Stimulated activated CD8-positive, alpha-beta memory T cell treated with anti-CD3 and anti-CD28 coated beads, Interleukin-15, amount 100 ng/mL, for 48 hours (primary cell): ENCODE data around the gene PTH.

Experiments used
- DNase-seq, 2 donors: peaks; one replicate each; pipeline ENCODE4 v3.0.0-alpha.2; 2020; ENCODE audit warnings: low read depth in 2 of 2

Gene PTH

GRCh38 chr11:13495929-13496328 is at the start of gene PTH:
TSS of gene PTH (minus strand) at chr11:13495997. CDS start at chr11:13492855, 3,142 bp downstream.
- DNase-seq, result no peak

- no peak for DNase-seq
Observed at GRCh38 chr11:13538044-13538443, 42.2 kb upstream of the PTH start.

- no peak for DNase-seq
Observed at GRCh38 chr11:13535819-13536218, 40.0 kb upstream of the PTH start.

- DNase-seq, result no peak
Observed at GRCh38 chr11:13534358-13534757, 38.6 kb upstream of the PTH start.

- no peak for DNase-seq
Observed at GRCh38 chr11:13525257-13525656, 29.5 kb upstream of the PTH start.

GRCh38 chr11:13503393-13503792 is 7.6 kb upstream of the PTH start:
- no peak for DNase-seq

- DNase-seq, result no peak
Observed at GRCh38 chr11:13502492-13502891, 6.7 kb upstream of the PTH start.

- no peak for DNase-seq
Observed at GRCh38 chr11:13494051-13494450, 1.7 kb downstream of the PTH start.

- no peak for DNase-seq
Observed at GRCh38 chr11:13487661-13488030, 8.2 kb downstream of the PTH start.

- DNase-seq, result peak; percentile 51 to 56
Observed at GRCh38 chr11:13486926-13487660, 8.7 kb downstream of the PTH start.

- no peak for DNase-seq
Observed at GRCh38 chr11:13480198-13480597, 15.6 kb downstream of the PTH start.

- DNase-seq, result no peak
Observed at GRCh38 chr11:13479688-13480087, 16.1 kb downstream of the PTH start.

- DNase-seq, result no peak
Observed at GRCh38 chr11:13475091-13475490, 20.7 kb downstream of the PTH start.

- DNase-seq, result no peak
Observed at GRCh38 chr11:13473013-13473722, 22.6 kb downstream of the PTH start.

GRCh38 chr11:13468750-13469149 is 27.0 kb downstream of the PTH start:
- no peak for DNase-seq

- no peak for DNase-seq
Observed at GRCh38 chr11:13465909-13466371, 29.9 kb downstream of the PTH start.

- DNase-seq, result no peak
Observed at GRCh38 chr11:13463779-13464290, 32.0 kb downstream of the PTH start.

GRCh38 chr11:13462901-13463778 is 32.7 kb downstream of the PTH start, which contains the start of gene BTBD10:
TSS of gene BTBD10 (minus strand) at chr11:13463222. CDS start at chr11:13445124, 18,098 bp downstream.
- peak; percentile 90 to 92 for DNase-seq

GRCh38 chr11:13462311-13462900 is 33.4 kb downstream of the PTH start:
- peak; percentile 39 to 45 for DNase-seq

GRCh38 chr11:13461291-13461690 is 34.5 kb downstream of the PTH start:
- no peak for DNase-seq

- no peak for DNase-seq
Observed at GRCh38 chr11:13450832-13451397, 44.9 kb downstream of the PTH start.
